Stimulated activated CD8-positive, alpha-beta memory T cell treated with anti-CD3 and anti-CD28 coated beads, Interleukin-15, amount 100 ng/mL, for 48 hours (primary cell): ENCODE results near the gene UBXN6.

Experiments
- DNase-seq, 2 donors: peaks; one replicate each; pipeline ENCODE4 v3.0.0-alpha.2; 2020; ENCODE audit warnings: low read depth in 2 of 2

UBXN6 gene

DNA sequence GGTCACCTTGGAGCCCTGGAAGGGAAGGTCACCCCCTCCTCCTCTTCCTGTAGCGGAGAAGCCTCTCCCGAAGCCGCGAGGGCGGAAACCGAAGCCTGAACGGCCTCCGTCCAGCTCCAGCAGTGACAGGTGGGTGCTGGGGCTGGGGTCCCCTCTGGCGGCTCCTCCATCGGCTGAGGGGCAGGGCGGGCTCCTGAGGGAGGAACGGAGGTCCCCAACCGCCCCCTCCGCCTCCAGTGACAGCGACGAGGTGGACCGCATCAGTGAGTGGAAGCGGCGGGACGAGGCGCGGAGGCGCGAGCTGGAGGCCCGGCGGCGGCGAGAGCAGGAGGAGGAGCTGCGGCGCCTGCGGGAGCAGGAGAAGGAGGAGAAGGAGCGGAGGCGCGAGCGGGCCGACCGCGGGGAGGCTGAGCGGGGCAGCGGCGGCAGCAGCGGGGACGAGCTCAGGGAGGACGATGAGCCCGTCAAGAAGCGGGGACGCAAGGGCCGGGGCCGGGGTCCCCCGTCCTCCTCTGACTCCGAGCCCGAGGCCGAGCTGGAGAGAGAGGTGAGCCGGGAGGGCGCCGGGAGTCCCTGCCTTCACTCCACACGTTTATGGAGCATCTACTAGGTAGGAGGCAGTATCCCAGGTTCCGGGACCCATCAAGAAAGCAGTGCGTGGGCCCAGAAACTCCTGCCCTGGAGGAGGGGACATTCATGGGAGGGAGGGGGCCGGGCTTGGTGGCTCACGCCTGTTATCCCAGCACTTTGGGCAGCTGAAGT is 36.5 kb upstream of the UBXN6 start:
- DNase-seq = no peak

GRCh38 chr19:4493104-4493928 is 35.7 kb upstream of the UBXN6 start:
- DNase-seq = no peak

- DNase-seq = no peak
These were observed 34.9 kb upstream of the UBXN6 start for GRCh38 chr19:4492337-4493103.

DNA sequence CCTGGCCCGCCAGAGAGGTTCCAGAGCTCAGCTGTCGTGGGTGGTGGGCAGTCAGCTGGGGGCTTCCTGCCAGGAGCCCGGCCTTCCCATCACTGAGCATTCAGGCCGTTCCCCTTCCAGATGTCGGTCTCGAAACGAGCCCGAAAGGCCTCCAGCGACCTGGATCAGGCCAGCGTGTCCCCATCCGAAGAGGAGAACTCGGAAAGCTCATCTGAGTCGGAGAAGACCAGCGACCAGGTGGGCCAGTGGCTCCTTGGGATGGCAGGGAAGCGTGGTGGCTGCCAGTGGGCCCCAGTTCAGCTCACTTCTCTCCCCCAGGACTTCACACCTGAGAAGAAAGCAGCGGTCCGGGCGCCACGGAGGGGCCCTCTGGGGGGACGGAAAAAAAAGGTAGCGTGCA is 33.9 kb upstream of the UBXN6 start:
- no peak for DNase-seq

DNA sequence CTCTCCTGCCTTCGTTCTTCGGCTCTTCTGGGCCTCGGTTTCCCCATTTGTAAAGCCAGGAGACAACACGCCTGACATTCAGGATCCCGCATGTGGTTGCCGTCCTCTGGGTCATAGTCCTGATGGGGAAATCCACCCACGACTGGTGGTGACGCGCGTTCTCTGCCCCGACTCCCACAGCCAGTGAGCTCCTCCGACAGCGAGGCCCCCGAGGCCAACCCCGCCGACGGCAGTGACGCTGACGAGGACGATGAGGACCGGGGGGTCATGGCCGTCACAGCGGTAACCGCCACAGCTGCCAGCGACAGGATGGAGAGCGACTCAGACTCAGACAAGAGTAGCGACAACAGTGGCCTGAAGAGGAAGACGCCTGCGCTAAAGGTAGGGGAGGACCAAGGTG is 30.9 kb upstream of the UBXN6 start:
- no peak for DNase-seq

GRCh38 chr19:4487572-4487971 is 30.0 kb upstream of the UBXN6 start:
- no peak for DNase-seq

DNA sequence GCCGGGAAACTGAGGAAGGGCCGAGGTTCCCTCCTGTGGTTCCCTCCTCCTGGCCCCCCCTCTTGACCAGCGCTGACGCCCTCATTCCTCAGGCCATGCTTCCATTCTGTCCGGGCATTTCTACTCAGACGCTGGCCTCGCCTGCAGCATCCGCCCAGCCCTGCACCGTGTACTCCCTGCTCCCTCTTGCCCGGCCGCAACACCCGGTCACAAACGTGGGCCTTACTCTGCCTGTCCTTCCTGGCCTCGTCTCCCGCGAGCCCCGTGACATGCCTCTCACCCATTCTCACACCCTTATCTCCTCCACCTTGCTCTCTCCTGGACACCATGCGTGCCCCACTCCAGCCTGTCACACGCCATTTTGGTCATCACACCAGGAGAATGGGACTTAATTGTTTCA is 25.8 kb upstream of the UBXN6 start:
- no peak for DNase-seq

DNA sequence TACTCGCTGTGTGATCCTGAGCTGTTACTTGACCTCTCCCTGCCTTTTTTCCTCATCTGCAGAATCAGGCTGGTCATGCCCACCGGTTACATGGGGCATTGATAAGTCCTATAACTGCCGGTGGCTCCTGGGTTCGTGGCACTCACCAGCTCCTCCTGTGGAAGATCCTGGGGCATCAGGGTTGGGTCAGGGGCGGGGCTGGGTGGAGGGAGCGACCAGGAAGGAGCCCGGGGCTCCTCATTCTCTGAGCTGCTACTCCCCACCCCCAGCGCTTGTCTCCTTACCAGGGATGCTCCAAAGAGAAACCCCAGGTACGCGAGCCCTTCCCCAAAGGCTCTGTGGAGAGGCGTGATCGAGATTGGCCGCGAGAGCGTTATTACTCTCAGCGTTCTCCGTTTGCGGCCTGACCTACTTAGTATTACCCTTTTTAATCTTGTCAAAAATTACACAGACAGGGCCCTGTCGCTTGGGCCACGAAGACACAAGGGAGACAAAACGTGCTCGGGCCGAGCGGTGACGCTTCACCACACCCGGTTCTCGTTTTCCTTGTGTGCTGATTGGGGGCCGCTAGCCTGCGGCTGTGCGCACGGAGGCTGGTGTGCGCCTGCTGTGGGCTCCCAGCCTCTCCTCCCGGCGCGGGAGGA is 25.2 kb upstream of the UBXN6 start:
- no peak for DNase-seq

GRCh38 chr19:4477034-4477801 is 19.6 kb upstream of the UBXN6 start:
- no peak for DNase-seq

DNA sequence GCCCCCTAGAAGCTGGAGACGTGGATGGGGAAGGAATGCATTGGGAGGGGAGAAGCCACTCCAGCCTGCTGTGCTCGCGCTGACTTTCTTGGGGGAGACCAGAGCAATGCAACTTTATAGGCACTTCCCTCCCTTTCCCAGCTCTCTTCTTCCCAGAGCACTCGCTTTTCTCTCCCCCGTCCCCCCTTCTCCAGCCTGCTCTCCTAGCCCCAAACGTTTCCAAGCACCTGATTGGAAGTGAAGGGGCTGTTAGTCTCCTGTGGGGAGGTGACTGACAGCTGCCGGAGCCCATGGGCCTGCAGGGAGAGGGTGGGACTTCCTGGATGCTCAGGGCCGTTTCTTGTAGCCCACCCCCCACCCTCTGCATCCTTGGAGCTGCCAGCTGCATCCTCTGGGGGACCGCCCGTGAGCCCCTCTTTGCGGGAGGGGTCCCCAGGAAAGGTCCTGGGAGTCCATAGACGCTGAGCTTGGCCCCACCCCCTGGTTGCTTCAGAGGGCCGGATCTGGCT is 17.0 kb upstream of the UBXN6 start:
- peak in 1 of 2 donors; percentile 17 for DNase-seq

- DNase-seq = no peak
These were observed 16.3 kb upstream of the UBXN6 start for GRCh38 chr19:4473763-4474513.

GRCh38 chr19:4473011-4473762 is 15.6 kb upstream of the UBXN6 start:
- no peak for DNase-seq

GRCh38 chr19:4472174-4472974 is 14.8 kb upstream of the UBXN6 start, which contains the start of gene HDGFL2:
HDGFL2 (plus strand) TSS chr19:4472297; CDS start chr19:4472351, 54 bp downstream.
- DNase-seq = no peak

DNA sequence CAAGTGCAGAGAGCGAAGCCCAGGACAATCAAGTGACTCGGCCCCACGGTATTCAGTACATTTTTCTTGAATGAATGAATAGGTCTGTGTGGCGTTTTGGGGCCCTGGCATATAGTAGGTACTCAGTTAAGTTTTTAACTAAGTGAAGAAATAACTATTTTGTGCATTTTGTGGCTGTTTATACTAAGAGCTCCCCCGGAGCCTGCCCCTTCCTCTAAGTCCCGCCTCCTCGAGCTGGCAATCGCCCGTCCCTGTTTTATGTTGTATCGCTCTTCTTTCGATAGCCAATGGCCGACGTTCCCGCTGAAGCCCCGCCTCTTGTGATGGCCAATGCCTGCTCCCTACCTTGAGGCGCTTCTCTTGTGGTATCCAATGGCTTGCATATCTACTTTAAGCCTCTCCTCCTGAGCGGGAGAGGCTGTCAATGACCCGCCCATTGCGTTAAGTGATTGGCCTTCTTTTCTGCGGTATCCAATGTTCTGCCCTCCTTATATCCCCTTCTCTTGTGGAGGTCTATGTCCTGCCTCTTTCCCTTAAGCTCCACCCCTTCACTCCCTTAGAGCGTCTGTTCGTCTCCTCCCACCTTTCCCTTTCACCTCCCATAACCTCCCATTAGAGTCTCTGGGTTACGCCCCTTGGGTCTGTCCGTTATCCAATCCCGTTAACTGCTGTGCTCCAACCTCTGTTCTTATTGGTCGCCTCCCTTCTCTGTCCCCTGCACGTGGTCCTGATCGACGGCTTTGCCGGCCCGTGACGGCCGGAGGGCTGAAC is 14.0 kb upstream of the UBXN6 start:
- DNase-seq = peak; percentile 96 to 97

DNA sequence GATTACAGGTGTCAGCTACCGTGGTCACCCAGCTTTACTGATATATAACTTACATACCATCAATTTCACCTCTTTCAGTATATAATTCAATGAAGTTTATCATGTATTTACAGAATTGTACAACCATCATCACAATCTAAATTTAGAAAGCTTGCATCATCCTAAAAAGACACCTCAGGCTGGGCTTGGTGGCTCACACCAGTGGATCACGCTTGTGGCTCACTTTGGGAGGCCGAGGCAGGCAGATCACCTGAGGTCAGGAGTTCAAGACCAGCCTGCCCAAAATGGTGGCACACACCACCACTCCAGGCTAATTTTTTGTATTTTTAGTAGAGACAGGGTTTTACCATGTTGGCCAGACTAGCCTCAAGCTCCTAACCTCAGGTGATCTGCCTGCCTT is 10.2 kb upstream of the UBXN6 start:
- no peak for DNase-seq

GRCh38 chr19:4464815-4465581 is 7.4 kb upstream of the UBXN6 start:
- no peak for DNase-seq
